LNCAP (cell line): ENCODE results near the gene INSL3.

Source experiments
- CTCF ChIP-seq: fragments of 450-650 bp; IDR thresholded peaks from 2 replicates; pipeline ENCODE4 v1.5.1; 2017; ENCODE audit warnings: mild to moderate bottlenecking

Gene INSL3

DNA sequence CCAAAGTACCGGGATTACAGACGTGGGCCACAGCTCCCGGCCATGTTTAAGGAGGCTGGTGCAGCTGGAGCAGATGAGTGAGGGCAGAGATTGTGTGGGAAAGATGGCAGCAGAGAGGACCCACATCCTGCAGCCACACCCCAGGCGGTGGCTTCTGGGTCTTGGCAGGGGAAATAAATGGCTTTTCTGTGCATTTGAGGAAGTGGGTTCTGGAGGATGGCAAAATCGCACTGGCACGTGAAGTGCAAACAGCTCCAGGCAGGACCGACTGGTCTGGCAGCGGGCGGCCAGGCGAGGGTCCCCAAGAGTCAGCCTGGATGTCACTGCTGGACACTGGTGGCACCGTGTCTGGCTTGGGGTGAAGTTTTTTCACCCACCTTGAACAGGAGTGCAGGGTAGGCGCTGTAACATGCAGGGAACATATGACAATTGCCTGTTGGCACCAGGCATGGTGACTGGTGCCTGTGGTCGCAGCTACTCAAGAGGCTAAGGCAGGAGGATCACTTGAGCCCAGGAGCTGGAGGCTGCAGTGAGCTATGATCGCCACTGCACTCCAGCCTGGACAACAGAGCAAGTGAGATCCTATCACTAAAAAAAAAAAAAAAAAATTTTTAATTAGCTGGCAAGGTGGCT, 17.9 kb downstream of the INSL3 start:
- no peak for TF ChIP-seq CTCF

DNA sequence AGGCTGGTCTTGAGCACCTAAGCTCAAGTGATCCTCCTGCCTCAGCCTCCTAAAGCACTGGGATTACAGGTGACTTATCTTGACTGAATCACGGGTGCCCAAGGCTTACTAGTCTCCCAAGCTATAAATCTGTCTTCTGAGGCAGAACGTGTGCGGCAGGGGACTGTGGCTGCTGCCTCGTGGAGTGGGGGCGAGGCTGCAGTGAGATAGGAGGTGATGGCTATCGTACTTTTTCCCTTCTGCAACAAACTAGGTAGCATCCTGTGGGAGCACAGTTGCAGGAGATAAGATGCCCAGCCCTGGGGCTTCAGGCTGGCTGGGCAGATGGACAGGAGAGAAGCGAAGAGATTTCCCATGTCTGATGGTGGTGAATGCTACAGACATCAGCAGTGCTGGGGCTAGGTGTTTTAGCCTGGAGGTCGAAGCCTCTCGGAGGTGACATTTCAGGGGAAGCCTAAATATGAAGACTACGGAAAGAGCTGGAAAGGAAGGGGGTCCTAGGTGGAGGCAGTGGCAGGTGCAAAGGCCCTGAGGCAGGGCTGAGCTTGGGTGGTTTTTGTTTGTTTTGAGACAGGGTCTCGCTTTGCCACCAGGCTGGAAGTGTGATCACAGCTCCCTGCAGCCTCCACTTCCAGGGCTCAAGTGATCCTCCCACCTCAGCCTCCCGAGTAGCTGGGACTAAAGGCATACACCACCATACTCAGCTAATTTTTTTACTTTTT, 19.0 kb downstream of the INSL3 start:
- no peak for TF ChIP-seq CTCF

GRCh38 chr19:17797424-17798201, 23.7 kb downstream of the INSL3 start:
- TF ChIP-seq CTCF = no peak

- TF ChIP-seq CTCF = no peak
These were observed 24.4 kb downstream of the INSL3 start for GRCh38 chr19:17796838-17797423.

GRCh38 chr19:17796013-17796837, 25.1 kb downstream of the INSL3 start:
- no peak for TF ChIP-seq CTCF

DNA sequence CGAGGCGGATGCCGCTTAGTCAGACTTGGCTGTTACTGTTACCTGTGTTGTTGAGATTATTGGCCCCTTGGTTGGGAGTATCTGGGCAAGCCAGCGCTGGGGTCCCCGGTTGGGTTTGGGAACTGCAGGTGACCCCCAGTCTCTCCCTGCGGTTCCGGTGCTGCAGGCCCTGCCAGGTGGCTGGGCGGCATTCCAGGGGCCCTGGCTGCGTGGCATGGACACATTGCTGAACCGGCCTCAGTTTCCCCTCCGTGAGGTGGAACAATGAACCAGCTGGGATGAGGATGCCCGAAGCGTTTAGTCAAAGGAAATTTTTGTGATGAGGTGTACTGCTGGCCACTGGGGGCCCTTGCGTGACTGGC, 25.8 kb downstream of the INSL3 start:
- TF ChIP-seq CTCF = no peak
